HG03159 (cell line): Measurements from ENCODE around the gene GIN1.
"Not testable (repeated sequence)": the region's sequence is repeated elsewhere in the genome, so short reads cannot be mapped to it uniquely, and the experiment has no call there.

Experiments
- ATAC-seq: cut with Tn5 transposase; IDR thresholded peaks from one replicate; pipeline ENCODE4 v1.9.1; 2021; ENCODE audit warnings: mild to moderate bottlenecking, moderate library complexity; ENCODE audit not compliant: unreplicated experiment

Gene GIN1

DNA sequence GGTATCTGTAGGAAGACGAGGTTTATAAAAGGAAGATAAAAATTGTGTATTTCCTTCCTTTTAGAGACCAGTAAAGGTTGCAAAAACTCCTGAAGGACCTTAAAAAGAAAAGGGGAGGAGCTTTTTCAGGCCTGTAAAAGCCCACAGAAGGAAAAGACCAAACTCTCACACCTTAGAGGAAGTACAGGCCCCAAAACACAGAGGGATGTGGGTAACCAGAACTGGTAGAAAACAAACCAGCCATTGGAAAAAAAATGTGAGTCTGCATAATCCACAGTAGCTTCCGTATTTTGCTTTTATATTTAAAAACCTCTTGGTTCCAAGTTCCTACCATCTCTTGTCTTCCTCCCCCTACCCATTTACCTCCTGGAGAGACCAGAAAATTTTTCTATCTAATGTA is 8.5 kb downstream of the GIN1 start:
- no peak for ATAC-seq

DNA sequence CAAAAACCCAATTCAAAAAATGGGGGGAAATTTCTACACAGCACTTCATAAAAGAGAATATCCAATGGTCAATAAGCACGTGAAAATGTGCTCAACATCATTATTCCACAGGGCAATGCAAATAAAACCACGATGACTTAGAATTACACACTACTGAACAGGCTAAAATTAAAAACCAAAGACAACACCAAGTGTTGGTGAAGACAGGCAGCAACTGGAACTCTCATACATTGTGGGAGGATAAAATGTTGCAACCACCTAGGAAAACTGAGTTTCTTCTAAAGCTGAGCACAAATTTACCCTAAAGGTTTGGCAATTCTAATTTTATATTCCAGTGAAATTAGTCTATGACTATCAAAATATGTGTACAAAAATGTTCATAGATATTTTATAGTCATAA is 9.5 kb downstream of the GIN1 start:
- ATAC-seq: no peak

- ATAC-seq: no peak
These were observed 10.7 kb downstream of the GIN1 start for GRCh38 chr5:103109277-103109676.

- no peak for ATAC-seq
These were observed 11.9 kb downstream of the GIN1 start for GRCh38 chr5:103108086-103108485.

DNA sequence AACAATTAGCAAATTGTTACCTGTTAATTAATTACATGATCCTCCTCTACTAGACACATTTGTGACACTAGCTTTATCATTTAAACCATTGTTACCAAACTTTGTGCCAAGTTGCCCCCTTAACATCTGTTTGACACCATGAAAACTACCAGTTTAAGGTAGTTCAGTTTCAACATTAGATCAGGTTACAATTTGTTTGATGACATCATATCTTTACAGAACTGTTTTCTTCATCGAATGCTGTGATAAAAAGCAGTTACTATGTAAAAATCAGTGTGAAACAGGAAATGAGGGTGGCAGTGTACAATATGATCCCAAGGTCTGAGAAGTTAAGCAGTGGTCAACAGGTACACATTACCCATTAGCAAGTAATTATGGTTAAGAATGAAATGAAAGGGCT is 17.7 kb downstream of the GIN1 start:
- no peak for ATAC-seq

- ATAC-seq: no peak
These were observed 18.7 kb downstream of the GIN1 start for GRCh38 chr5:103101079-103101750.

DNA sequence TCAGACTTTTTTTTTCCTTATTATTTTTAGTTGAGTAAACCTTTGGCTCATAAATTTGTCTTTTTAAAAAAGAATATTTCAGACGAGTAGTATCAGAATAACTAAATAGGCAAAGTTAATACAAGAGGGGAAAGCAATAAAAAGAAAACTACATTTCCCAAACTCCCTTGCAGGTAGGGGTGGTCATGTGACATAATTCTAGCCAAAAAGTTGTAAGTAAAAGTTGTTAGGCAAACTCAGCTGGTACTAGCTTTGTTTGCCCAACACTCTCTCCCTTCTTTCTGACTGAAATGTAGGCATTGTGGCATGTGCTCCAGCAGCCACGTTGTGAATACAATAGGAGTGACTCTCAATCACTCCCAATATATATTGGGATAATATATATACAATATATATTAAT is 20.9 kb downstream of the GIN1 start:
- ATAC-seq: no peak

- no peak for ATAC-seq
These were observed 25.2 kb downstream of the GIN1 start for GRCh38 chr5:103094737-103095136.

GRCh38 chr5:103093727-103094126 is 26.2 kb downstream of the GIN1 start:
- no peak for ATAC-seq

- ATAC-seq: no peak
These were observed 27.3 kb downstream of the GIN1 start for GRCh38 chr5:103092676-103093075.

DNA sequence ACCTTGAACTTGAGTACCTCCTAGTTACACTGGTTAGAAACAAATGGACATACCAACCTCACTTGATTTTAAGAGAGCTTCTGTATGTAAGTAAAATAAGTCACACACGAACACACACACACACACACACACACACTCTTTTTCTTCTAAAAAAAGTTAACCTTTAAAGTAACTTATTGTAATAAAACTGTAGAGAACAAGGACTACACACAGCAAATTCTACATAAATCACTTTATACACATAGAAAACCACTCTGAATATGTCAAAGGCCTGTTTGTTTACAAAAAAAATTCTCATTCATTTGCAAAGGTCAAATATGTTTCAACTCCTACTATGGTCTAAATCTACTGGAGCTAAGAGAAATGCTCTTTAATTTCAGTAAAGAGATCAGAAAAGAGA is 29.1 kb downstream of the GIN1 start:
- no peak for ATAC-seq

DNA sequence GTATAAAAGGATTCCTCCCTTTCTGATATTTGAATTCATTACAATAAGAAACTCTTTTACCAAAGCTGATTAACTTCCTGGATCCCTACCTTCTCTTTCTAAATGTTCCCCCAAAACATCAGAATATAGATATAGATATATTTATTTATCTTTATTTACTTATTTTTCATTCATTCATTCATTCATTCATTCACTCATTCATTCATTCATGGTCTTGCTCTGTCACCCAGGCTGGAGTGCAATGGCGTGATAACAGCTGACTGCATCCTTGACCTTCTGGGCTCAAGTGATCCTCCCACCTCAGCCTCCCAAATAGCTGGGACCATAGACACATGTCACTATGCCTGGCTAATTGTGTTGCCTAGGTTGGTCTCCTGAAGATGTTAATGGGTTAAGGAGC is 30.7 kb downstream of the GIN1 start:
- ATAC-seq: no peak

- no peak for ATAC-seq
These were observed 33.4 kb downstream of the GIN1 start for GRCh38 chr5:103086547-103086946.

DNA sequence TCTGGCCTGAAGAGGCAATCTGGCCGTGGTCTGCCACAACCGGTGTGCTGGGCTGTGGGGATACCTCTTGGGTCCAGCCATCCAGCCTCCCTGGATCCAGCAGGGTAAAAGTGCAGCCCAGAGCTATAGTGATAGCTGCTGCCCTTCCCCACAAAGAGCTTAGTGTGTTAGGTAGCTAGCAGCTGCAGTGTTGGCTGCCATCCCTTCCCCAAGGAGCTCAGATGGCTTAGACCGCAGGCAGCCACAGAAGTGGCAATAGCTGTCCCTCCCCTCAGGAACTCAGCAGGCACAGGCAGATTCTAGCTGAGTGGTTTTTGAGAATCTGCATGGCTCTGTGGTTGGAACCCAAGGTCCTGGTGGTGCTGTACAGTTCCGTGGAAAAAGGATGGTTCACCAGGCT is 40.1 kb downstream of the GIN1 start:
- no peak for ATAC-seq

DNA sequence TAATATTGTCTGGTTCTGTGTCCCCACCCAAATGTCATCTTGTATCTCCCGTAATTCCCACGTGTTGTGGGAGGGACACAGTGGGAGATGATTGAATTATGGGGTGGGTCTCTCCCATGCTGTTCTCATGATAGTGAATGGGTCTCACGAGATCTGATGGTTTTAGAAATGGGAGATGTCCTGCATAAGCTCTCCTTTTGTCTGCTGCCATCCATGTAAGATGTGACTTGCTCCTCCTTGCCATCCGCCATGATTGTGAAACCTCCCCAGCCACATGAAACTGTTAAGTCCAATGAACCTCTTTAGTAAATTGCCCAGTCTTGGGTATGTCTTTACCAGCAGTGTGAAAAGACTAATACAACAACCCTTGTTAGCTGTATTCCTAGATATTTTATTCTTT is 44.5 kb downstream of the GIN1 start:
- ATAC-seq: no peak

- ATAC-seq: not testable (repeated sequence)
These were observed 46.4 kb downstream of the GIN1 start for GRCh38 chr5:103073500-103073899.

DNA sequence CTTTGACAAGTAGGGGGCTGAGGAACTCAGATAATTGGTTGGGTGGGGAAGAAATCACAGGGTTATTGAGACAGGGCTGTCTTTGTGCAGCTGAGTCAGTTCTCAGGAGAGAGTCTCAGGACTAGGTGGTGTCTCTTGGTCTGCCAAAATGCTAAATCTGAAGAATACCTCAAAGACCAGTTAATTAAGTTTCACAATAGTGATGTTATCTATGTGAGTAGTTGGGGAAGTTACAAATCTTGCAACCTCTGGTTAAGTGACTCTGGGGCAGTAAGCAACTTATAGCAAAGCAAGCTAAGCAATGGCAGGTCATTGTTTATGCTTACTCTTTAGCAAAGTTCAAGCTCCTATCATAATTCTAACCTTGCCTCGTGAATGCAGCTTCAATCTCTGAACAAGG is 53.6 kb downstream of the GIN1 start:
- no peak for ATAC-seq

GRCh38 chr5:103060424-103060954 is 59.4 kb downstream of the GIN1 start:
- ATAC-seq: no peak

DNA sequence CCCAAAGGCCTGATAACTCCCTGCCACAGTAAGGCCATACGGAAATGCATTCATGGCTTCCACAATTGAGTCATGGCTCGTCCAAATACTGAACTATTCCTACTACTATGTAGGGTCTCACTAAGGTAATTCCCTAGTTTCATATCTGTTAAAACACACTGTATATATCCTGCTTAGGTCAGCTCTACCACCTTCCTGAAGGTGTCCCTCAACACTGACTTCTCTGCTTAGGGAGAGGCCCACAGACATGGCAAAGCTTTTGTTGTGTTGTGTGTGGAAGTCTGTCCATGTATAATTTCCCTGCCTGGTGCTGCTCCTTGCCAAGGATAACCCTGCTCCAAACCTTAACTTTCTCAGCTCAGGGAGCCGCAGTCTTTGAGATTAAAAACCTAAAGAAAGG is 60.4 kb downstream of the GIN1 start:
- ATAC-seq: no peak

DNA sequence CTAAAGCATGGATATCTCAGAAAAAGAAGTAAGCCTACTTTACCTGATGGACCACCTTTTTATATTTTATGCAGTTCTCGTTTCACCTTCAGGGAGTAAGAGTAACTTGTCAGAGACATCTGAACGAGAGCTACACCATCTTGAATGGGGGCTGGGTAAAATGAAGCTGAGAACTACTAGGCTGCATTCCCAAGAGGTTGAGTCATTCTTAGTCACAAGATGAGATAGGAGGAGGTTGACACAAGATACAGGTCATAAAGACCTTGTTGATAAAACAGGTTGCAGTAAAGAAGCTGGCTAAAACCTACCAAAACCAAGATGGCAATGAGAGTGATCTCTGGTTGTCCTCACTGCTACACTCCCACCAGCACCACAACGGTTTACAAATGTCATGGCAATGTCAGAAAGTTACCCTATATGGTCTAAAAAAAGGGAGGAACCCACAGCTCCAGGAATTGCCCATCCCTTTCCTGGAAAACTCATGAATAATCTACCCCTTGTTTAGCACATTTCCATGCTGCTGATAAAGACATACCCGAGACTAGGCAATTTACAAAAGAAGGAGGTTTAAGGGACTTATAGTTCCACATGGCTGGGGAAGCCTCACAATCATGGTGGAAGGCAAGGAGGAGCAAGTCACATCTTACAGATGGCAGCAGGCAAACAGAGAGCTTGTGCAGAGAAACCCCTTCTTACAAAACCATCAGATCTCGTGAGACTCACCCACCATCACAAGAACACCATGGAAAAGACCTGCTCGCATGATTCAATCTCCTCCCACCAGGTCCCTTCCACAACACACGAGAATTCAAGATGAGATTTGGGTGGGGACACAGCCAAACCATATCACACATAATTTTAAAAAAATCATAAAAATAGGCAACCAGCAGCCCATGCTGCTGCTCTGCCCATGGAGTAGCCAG is 62.5 kb downstream of the GIN1 start:
- ATAC-seq: no peak

DNA sequence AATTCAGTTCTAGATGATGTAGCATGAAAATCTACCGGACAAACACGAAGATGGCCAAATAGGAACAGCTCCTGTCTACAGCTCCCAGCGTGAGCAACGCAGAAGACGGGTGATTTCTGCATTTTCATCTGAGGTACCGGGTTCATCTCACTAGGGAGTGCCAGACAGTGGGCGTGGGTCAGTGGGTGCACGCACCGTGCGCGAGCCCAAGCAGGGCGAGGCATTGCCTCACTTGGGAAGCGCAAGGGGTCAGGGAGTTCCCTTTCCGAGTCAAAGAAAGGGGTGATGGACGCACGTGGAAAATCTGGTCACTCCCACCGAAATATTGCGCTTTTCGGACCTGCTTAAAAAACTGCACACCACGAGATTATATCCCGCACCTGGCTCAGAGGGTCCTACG is 73.2 kb downstream of the GIN1 start:
- not testable (repeated sequence) for ATAC-seq

- no peak for ATAC-seq
These were observed 78.8 kb downstream of the GIN1 start for GRCh38 chr5:103041071-103041676.
